WTC11 (cell line): ENCODE results near the gene CACNB3.

ENCODE experiments used
- ELF4 ChIP-seq: sonication (generic); formaldehyde crosslinking; IDR thresholded peaks from 2 replicates; pipeline ENCODE4 v1.8.1; 2022; ENCODE audit warnings: low read depth, mild to moderate bottlenecking, moderate library complexity, missing genetic modification reagents
- GRHL2 ChIP-seq: fragments of 250-450 bp; sonication (Bioruptor Pico); IDR thresholded peaks from 2 replicates; pipeline ENCODE4 v1.8.0; 2022; ENCODE audit warnings: mild to moderate bottlenecking, moderate library complexity; ENCODE audit not compliant: insufficient replicate concordance, severe bottlenecking
- IRF2 ChIP-seq: sonication (generic); formaldehyde crosslinking; IDR thresholded peaks from 2 replicates; pipeline ENCODE4 v1.8.0; 2022; ENCODE audit warnings: low read depth, missing genetic modification reagents, borderline replicate concordance
- KAT7 ChIP-seq: sonication (generic); formaldehyde crosslinking; IDR thresholded peaks from 2 replicates; pipeline ENCODE4 v1.8.1; 2023; ENCODE audit warnings: missing genetic modification reagents, mild to moderate bottlenecking, borderline replicate concordance
- RELA ChIP-seq: sonication (generic); formaldehyde crosslinking; IDR thresholded peaks from 2 replicates; pipeline ENCODE4 v1.8.1; 2022; ENCODE audit warnings: missing genetic modification reagents, mild to moderate bottlenecking, borderline replicate concordance
- ZNF232 ChIP-seq: sonication (generic); formaldehyde crosslinking; IDR thresholded peaks from 2 replicates; pipeline ENCODE4 v1.8.0; 2022; ENCODE audit warnings: mild to moderate bottlenecking, missing genetic modification reagents
- TF ChIP-seq, protein P1 (sequence below): sonication (generic); formaldehyde crosslinking; IDR thresholded peaks from 2 replicates; pipeline ENCODE4 v1.8.1; 2023; ENCODE audit warnings: mild to moderate bottlenecking, moderate library complexity, missing genetic modification reagents
- TF ChIP-seq, protein P2 (sequence below): fragments of 200-600 bp; IDR thresholded peaks from 2 replicates; pipeline ENCODE4 v1.8.0; 2022; ENCODE audit warnings: antibody characterized with exemption
- TF ChIP-seq, protein P3 (sequence below): sonication (generic); formaldehyde crosslinking; IDR thresholded peaks from 2 replicates; pipeline ENCODE4 v1.8.0; 2022; ENCODE audit warnings: mild to moderate bottlenecking, missing genetic modification reagents
- TF ChIP-seq, protein P4 (sequence below): sonication (generic); formaldehyde crosslinking; IDR thresholded peaks from 2 replicates; pipeline ENCODE4 v1.8.0; 2022; ENCODE audit warnings: missing genetic modification reagents
- TF ChIP-seq, protein P5 (sequence below): sonication (generic); formaldehyde crosslinking; IDR thresholded peaks from 2 replicates; pipeline ENCODE4 v1.8.1; 2023; ENCODE audit warnings: mild to moderate bottlenecking, missing genetic modification reagents, moderate library complexity

DNA sequence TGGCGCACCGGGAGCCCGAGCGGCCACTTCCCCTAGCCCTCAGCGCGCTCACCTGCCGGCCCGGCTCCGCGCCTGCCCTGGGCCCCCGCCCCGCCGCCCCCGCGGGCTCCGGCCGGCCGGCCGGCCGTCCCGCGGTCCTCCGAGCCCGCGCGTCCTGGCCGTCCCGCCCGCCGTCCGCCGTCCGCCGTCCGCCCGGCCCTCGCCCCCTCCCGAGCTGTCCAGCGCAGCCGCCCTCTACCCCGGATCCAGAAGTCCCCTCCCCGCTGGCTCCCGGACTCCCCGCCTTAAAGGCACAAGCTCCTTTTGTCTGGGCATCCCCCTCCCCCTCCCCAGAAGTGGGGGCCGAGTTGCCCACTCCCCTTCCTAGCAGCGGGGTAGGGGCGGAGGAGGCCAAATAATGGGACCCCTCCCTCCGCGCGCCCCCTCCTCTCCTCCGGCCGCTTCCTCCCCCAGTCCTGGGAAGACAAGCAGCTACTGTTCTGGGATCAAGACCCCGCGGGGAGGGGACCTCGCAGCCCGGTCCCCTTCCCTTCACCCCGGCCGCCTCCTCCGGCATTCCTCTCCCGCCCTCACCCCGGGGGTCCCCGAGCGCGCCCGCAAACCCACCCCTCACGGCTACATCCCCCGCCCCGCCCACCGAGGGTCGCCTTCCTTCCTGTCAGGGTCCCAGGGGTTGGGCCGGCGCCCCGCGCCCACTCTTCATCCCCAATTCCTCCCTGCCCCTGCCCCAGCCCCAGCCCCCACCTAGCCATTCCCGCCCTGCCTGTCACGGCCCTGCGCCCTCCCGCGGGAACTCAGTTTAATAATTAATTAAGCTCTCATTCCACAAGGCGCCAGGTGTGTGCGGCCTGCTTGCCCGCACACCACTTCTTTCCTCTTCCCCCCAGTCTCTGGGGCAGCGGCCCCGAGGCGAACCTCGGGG, 29.2 kb upstream of the CACNB3 start, which contains the start of gene ADCY6:
- TF ChIP-seq, protein P1, sequence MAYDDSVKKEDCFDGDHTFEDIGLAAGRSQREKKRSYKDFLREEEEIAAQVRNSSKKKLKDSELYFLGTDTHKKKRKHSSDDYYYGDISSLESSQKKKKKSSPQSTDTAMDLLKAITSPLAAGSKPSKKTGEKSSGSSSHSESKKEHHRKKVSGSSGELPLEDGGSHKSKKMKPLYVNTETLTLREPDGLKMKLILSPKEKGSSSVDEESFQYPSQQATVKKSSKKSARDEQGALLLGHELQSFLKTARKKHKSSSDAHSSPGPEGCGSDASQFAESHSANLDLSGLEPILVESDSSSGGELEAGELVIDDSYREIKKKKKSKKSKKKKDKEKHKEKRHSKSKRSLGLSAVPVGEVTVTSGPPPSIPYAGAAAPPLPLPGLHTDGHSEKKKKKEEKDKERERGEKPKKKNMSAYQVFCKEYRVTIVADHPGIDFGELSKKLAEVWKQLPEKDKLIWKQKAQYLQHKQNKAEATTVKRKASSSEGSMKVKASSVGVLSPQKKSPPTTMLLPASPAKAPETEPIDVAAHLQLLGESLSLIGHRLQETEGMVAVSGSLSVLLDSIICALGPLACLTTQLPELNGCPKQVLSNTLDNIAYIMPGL (CRISPR knock-in tag): no peak
- TF ChIP-seq KAT7 (CRISPR knock-in tag) (no peak), IRF2 (CRISPR knock-in tag) (no peak), ELF4 (CRISPR knock-in tag) (no peak), GRHL2 (CRISPR knock-in tag) (no peak), ZNF232 (CRISPR knock-in tag) (no peak), RELA (no peak)
- TF ChIP-seq, protein P2, sequence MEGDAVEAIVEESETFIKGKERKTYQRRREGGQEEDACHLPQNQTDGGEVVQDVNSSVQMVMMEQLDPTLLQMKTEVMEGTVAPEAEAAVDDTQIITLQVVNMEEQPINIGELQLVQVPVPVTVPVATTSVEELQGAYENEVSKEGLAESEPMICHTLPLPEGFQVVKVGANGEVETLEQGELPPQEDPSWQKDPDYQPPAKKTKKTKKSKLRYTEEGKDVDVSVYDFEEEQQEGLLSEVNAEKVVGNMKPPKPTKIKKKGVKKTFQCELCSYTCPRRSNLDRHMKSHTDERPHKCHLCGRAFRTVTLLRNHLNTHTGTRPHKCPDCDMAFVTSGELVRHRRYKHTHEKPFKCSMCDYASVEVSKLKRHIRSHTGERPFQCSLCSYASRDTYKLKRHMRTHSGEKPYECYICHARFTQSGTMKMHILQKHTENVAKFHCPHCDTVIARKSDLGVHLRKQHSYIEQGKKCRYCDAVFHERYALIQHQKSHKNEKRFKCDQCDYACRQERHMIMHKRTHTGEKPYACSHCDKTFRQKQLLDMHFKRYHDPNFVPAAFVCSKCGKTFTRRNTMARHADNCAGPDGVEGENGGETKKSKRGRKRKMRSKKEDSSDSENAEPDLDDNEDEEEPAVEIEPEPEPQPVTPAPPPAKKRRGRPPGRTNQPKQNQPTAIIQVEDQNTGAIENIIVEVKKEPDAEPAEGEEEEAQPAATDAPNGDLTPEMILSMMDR: no peak
- TF ChIP-seq, protein P3, sequence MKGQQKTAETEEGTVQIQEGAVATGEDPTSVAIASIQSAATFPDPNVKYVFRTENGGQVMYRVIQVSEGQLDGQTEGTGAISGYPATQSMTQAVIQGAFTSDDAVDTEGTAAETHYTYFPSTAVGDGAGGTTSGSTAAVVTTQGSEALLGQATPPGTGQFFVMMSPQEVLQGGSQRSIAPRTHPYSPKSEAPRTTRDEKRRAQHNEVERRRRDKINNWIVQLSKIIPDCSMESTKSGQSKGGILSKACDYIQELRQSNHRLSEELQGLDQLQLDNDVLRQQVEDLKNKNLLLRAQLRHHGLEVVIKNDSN (CRISPR knock-in tag): no peak
- TF ChIP-seq, protein P4, sequence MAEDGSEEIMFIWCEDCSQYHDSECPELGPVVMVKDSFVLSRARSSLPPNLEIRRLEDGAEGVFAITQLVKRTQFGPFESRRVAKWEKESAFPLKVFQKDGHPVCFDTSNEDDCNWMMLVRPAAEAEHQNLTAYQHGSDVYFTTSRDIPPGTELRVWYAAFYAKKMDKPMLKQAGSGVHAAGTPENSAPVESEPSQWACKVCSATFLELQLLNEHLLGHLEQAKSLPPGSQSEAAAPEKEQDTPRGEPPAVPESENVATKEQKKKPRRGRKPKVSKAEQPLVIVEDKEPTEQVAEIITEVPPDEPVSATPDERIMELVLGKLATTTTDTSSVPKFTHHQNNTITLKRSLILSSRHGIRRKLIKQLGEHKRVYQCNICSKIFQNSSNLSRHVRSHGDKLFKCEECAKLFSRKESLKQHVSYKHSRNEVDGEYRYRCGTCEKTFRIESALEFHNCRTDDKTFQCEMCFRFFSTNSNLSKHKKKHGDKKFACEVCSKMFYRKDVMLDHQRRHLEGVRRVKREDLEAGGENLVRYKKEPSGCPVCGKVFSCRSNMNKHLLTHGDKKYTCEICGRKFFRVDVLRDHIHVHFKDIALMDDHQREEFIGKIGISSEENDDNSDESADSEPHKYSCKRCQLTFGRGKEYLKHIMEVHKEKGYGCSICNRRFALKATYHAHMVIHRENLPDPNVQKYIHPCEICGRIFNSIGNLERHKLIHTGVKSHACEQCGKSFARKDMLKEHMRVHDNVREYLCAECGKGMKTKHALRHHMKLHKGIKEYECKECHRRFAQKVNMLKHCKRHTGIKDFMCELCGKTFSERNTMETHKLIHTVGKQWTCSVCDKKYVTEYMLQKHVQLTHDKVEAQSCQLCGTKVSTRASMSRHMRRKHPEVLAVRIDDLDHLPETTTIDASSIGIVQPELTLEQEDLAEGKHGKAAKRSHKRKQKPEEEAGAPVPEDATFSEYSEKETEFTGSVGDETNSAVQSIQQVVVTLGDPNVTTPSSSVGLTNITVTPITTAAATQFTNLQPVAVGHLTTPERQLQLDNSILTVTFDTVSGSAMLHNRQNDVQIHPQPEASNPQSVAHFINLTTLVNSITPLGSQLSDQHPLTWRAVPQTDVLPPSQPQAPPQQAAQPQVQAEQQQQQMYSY (CRISPR knock-in tag): no peak
- TF ChIP-seq, protein P5, sequence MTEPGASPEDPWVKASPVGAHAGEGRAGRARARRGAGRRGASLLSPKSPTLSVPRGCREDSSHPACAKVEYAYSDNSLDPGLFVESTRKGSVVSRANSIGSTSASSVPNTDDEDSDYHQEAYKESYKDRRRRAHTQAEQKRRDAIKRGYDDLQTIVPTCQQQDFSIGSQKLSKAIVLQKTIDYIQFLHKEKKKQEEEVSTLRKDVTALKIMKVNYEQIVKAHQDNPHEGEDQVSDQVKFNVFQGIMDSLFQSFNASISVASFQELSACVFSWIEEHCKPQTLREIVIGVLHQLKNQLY: no peak
